ENCODE data around the gene ANTKMT.

Gene ANTKMT

DNA sequence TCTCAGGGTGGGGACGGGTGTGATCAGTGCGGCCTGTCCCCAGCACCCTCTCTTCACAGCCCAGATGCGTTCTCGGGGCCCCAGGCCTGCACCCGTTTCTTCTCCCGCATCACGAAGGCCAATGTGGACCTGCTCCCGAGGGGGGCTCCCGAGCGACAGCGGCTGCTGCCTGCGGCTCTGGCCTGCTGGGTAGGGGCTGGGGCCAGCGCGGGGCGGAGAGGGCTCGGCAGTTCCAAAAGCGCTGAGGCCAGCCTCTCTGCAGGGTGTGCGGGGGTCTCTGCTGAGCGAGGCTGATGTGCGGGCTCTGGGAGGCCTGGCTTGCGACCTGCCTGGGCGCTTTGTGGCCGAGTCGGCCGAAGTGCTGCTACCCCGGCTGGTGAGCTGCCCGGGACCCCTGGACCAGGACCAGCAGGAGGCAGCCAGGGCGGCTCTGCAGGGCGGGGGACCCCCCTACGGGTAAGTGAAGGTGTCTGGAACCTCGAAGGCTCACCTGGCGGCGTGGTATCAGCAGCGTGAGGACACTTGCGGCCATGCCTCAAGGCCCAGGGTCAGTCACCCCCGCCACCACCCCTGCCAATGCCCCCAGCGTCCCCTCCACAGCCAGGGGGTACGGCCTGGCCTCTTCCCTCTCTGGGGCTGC lies 44.0 kb downstream of the ANTKMT start:
- no peak for DNase-seq (ENCODE audit: low read depth)

GRCh38 chr16:765488-765865 lies 44.5 kb downstream of the ANTKMT start:
- DNase-seq (ENCODE audit: low read depth) = no peak

- no peak for DNase-seq (ENCODE audit: low read depth)
These were observed 45.3 kb downstream of the ANTKMT start for GRCh38 chr16:766008-766819.

DNA sequence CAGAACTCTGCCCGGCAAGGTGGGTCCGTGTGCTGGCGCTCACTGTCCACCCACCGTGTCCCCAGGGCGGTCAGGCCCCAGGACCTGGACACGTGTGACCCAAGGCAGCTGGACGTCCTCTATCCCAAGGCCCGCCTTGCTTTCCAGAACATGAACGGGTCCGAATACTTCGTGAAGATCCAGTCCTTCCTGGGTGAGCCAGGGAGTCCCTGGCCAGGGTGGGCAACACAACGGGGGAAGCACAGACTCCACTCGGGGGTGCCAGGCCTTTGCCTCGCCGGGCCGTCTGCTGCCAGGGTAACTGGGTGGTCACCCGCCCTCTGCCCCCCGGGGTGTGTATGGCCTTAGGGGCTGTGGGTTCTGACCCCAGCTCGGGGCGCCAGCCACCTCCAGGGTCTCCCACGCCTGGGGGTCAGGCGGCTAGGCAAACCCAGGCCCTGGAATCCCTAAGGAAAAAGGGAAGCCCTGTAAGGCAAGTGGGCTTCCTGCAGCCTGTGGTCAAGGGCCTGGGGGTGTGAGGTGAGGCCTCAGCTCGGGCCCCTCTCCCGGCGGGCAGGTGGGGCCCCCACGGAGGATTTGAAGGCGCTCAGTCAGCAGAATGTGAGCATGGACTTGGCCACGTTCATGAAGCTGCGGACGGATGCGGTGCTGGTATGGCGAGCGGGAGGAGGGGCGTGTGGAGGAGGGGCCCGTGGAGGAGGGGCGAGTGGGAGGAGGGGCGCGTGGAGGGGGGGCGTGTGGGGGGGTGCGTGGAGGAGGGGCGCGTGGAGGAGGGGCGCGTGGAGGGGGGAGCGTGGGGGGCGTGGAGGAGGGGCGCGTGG lies 46.1 kb downstream of the ANTKMT start:
- no peak for DNase-seq (ENCODE audit: low read depth)

- DNase-seq (ENCODE audit: low read depth) = no peak
These were observed 46.8 kb downstream of the ANTKMT start for GRCh38 chr16:767743-768235.

- DNase-seq (ENCODE audit: low read depth) = no peak
These were observed 47.5 kb downstream of the ANTKMT start for GRCh38 chr16:768428-768827.

DNA sequence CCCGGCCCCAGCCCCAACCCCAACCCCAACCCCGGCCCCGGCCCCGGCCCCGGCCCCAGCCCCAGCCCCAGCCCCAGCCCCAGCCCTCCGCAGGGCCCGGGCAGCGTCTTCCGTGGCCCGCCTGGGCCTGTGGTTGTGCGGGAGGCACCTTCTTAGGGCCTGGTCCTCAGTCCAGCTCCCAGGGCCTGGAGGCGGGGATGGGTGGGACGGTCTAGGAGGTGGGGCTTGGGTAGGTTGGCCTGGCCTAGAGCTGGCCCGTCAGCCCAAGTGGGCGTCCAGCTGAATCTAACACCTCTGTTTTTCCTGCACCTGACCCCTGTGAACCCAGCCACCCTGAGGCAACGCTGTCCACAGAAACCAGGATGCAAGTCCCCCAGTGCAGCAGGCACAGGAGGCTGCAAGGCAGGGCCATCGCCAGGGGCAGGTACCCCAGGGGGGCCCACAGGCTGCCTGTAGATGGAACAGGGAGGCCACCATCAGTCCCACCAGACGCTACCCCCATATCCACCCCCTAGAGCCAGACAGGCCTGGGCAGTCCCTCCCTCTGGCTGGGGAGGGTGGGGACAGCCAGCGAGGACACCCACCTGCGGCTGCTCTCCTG lies 48.3 kb downstream of the ANTKMT start:
- peak; percentile 17 for DNase-seq (ENCODE audit: low read depth)

- no peak for DNase-seq (ENCODE audit: low read depth)
These were observed 49.0 kb downstream of the ANTKMT start for GRCh38 chr16:769934-770333.

DNA sequence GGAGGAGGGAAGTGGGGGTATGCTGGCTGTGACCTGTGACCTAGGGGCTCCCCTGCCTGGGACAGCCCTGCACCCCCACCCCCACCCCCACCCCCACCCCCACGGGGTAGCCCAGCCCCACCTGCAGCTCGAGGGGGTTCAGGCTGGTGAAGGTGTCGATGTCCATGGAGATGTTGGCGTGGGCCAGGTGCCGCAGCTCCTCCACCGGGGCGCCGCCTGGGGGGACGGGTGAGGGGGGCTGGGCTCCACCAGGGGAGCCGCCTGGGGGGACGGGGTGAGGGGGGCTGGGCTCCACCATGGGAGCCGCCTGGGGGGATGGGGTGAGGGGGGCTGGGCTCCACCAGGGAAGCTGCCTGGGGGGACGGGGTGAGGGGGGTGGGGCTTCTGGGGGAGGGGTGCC lies 49.5 kb downstream of the ANTKMT start:
- DNase-seq (ENCODE audit: low read depth) = no peak
